ENCODE results near the gene NEURL1B. TPM values are rescaled to one million over a fixed set of nuclear protein-coding genes. Genes with fewer than 3 reads are reported as not detected.
"Not testable (repeated sequence)": the region's sequence is repeated elsewhere in the genome, so short reads cannot be mapped to it uniquely, and the experiment has no call there.

Gene NEURL1B
- total RNA-seq, 1 experiment from 2014 or later, result 0.75 TPM

DNA sequence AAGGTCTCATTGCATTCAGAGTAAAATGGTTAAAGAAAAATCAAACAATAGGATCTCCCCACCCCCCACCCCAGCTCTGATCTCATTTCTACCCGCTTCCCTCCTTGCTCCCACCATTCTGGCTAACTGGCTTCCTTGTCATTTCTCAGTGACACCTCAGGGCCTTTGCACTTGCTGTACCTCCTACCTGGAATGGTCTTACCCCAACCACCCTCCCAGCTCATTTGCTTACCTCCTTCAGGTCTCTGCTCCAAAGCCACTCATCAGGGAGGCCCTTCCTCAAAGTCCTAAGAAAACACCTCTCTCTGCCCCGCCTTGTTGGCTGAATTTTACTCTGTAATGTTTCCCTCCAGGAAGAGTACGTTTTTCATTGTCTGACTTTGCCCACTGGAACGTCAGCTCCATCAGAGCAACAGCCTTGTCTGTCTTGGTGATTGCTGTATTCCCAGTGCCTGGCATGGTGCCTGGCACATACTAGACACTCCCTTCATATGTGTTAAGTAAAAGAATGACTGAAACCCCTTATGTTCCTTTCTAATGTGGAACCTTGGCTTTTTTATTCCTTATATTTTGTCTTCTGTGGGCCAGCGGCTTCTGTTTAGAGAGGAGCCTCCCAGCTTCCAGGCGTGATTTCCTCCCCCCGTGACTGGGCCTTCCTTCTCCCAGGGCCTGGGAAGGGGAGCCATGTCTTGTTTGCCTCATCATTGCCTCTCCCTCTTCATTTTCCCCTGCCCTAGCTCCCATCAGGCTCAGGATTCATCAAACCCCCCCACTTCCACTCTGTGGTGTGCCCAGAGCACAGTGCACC is 26.9 kb downstream of the NEURL1B start:
- DNase-seq (ENCODE audit: low spot score), result no peak
- in situ Hi-C loops (cut with HindIII; ENCODE audit: low sequenced_read_pairs), result no loop called here

GRCh38 chr5:172668594-172669071 is 27.6 kb downstream of the NEURL1B start:
- in situ Hi-C loops (cut with HindIII; ENCODE audit: low sequenced_read_pairs), result no loop called here

GRCh38 chr5:172669386-172670004 is 28.4 kb downstream of the NEURL1B start:
- in situ Hi-C loops (cut with HindIII; ENCODE audit: low sequenced_read_pairs), result no loop called here
- DNase-seq (ENCODE audit: low spot score), result no peak

More at GRCh38 chr5:172668594-172669071, 27.6 kb downstream of the NEURL1B start:
- no peak for DNase-seq (ENCODE audit: low spot score)

DNA sequence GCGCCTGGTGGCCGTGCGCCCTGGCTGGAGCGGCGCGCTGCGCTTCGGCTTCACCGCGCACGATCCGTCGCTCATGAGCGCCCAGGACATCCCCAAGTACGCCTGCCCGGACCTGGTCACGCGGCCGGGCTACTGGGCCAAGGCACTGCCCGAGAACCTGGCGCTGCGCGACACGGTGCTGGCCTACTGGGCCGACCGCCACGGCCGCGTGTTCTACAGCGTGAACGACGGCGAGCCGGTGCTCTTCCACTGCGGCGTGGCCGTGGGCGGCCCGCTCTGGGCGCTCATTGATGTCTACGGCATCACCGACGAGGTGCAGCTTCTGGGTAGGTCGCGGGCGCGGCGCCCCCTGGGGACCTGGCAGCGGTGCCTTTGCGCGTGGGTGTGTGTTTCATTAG is 28.9 kb downstream of the NEURL1B start:
- DNase-seq (ENCODE audit: low spot score), result no peak
- in situ Hi-C loops (cut with HindIII; ENCODE audit: low sequenced_read_pairs), result no loop called here

DNA sequence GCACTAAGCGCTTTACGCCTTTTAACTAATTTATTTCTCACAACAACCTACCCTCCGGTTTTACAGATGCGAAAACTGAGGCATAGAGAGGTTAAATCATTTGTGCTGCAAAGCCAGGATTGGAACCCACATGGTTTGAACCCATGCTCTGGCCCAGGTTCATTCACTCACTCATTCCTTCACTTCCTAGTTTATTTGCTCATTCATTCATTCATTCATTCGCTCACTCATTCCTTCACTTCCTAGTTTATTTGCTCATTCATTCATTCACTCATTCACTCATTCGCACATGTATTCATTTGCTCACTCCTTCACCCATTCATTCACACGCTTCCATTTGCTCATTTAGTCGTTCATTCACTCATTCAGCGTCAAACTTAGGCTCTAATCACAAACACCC is 29.4 kb downstream of the NEURL1B start:
- in situ Hi-C loops (cut with HindIII; ENCODE audit: low sequenced_read_pairs), result no loop called here
- no peak for DNase-seq (ENCODE audit: low spot score)

GRCh38 chr5:172671091-172671490 is 30.0 kb downstream of the NEURL1B start:
- in situ Hi-C loops (cut with HindIII; ENCODE audit: low sequenced_read_pairs), result no loop called here
- DNase-seq (ENCODE audit: low spot score), result no peak

DNA sequence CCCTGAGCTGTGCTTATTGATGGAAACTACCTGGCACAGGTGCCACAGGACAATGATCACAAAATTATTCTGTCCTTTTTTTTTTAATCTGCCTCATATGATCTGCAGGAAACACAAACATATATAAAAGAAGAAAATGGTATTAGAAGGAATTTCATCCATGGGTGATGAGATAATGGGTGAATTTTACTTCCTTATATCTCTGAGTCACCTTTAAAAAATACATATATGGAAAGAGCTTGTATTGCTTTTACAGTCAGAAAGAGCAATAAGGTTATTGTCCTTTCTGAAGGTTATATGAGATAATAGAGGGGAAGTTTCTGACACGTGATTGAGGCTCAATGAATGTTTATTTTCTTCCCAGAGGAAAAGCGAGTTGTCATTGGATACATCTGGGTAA is 31.6 kb downstream of the NEURL1B start:
- in situ Hi-C loops (cut with HindIII; ENCODE audit: low sequenced_read_pairs), result no loop called here

DNA sequence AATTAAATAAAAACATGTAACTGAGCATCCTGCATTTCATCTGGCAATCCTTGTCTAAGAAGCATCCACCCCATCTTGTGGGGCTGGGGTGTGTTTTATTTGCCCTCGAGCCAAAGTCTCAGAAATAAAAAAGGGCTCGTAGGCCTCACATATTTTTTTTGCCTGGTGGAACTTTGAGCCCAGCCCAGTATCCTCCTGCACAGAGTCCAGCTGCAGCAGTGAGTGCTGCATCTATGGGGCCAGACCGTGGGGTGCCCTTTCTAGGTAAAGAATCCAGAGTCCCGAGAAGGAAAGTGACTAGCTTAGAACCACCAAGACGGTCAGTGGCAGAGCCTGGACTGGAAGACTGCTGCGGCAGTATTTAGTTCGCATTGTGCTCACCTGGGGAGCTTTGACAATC is 33.1 kb downstream of the NEURL1B start:
- no peak for DNase-seq (ENCODE audit: low spot score)
- in situ Hi-C loops (cut with HindIII; ENCODE audit: low sequenced_read_pairs), result no loop called here

More for the DNA sequence above, 31.6 kb downstream of the NEURL1B start:
- DNase-seq (ENCODE audit: low spot score), result no peak

DNA sequence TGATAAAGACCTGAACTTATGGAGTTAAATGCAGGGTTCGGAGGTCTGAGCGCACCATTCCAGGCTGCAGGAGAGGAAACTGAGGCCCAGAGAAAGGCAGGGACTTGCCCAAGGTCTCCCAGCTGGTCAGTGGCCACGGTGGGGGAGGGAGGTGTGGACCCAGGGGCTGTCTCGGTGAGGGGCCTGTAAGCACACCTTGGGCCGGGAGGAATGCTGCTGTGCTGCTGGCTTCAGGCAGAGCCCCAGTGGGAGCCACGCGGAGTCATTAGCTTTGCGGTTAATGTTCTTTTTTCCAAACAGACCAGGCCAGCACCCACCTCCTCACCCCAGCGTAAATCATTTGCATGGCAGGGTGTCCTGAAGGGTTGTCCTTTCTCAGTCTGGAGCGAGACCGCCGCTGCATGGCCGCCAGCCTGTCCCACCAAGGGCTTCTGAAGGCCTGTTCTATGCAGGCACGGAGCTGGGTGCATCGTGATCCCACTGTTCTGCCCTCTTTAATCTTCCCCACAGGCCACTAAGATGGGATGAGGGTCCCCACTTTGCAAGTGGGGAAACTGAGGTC is 35.9 kb downstream of the NEURL1B start:
- DNase-seq (ENCODE audit: low spot score), result no peak
- in situ Hi-C loops (cut with HindIII; ENCODE audit: low sequenced_read_pairs), result no loop called here

DNA sequence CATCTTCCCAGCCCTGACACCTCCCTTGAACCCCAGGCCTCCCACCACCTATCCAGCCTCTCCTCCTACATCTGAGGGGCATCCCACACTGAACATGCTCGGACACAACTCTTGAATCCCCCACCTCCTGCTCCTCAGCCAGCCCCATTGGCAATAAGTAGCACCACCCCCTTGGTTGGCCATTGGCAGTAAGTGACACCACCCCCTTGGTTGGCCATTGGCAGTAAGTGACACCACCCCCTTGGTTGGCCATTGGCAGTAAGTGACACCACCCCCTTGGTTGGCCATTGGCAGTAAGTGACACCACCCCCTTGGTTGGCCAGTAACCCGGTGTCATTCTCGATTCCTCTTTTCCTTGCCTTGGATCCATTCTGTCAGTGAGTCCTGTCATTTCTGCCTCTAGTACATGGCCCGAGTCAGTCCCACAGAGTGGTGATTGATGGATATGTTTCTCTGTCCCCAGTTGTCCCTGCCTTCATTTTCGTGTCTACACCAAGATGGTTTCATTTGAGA is 37.4 kb downstream of the NEURL1B start:
- in situ Hi-C loops (cut with HindIII; ENCODE audit: low sequenced_read_pairs), result not testable (repeated sequence)

GRCh38 chr5:172678902-172679301 is 37.8 kb downstream of the NEURL1B start:
- no peak for DNase-seq (ENCODE audit: low spot score)
- in situ Hi-C loops (cut with HindIII; ENCODE audit: low sequenced_read_pairs), result no loop called here

More for the DNA sequence above, 37.4 kb downstream of the NEURL1B start:
- not testable (repeated sequence) for DNase-seq (ENCODE audit: low spot score)

- in situ Hi-C loops (cut with HindIII; ENCODE audit: low sequenced_read_pairs), result no loop called here
- no peak for DNase-seq (ENCODE audit: low spot score)
Measured at GRCh38 chr5:172679628-172680212, 38.7 kb downstream of the NEURL1B start.

GRCh38 chr5:172680921-172681320 is 39.9 kb downstream of the NEURL1B start:
- in situ Hi-C loops (cut with HindIII; ENCODE audit: low sequenced_read_pairs), result no loop called here
- no peak for DNase-seq (ENCODE audit: low spot score)

DNA sequence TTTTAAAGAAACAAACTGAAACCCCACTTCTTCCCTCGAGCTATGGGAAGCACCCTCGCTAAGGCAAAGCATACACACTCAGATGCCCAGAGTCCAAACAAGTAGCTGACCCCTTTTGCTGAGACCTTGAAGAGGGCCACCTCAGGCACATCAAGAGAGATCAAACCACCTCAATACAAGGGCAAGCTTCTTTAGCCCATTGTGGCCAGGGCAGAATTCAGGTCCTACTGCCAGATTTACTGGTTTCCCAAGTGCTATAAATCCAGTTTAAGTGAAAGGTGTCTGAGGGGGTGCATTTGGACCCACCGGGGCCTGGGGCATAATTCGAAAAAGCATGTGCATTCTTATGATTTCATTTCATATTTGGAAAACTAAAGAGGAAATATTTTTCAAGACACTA is 40.4 kb downstream of the NEURL1B start:
- in situ Hi-C loops (cut with HindIII; ENCODE audit: low sequenced_read_pairs), result no loop called here

DNA sequence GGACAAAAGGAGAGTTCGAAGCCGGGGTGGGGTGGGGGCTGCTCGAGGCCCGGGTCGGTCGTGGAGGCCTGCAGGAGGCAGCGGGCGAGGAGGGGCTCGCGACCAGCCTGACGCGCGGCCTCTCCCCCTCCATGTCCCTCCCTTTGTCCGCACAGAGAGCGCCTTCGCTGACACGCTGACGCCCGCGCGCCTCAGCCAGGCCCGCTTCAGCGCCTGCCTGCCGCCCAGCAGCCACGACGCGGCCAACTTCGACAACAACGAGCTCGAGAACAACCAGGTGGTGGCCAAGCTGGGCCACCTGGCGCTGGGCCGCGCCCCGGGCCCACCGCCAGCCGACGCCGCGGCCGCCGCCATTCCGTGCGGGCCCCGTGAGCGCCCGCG is 42.2 kb downstream of the NEURL1B start:
- in situ Hi-C loops (cut with HindIII; ENCODE audit: low sequenced_read_pairs), result no loop called here
- DNase-seq (ENCODE audit: low spot score), result no peak

More for the DNA sequence above, 40.4 kb downstream of the NEURL1B start:
- DNase-seq (ENCODE audit: low spot score), result no peak

GRCh38 chr5:172683645-172684471 is 42.8 kb downstream of the NEURL1B start:
- no peak for DNase-seq (ENCODE audit: low spot score)
- in situ Hi-C loops (cut with HindIII; ENCODE audit: low sequenced_read_pairs), result no loop called here

- DNase-seq (ENCODE audit: low spot score), result no peak
- in situ Hi-C loops (cut with HindIII; ENCODE audit: low sequenced_read_pairs), result no loop called here
Measured at GRCh38 chr5:172685091-172685490, 44.0 kb downstream of the NEURL1B start.

DNA sequence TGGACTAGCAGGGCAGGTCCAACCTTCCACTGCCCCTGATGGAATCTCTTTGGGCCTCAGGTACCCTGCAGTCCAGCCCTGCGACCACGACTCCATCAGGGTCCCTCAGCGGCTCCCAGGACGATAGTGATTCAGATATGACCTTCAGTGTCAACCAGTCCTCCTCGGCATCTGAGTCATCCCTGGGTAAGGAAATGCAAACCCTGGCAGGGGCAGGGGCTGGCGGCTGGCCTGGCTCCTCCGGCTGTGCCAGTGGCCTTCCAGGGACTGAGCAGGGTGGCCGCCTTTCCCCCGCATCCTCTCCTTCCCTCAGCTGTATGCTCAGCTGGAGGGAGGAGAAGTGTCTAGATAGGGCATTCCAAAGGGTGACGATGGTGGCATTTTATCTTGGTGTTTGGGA is 45.0 kb downstream of the NEURL1B start:
- in situ Hi-C loops (cut with HindIII; ENCODE audit: low sequenced_read_pairs), result no loop called here
- DNase-seq (ENCODE audit: low spot score), result no peak
